ENCODE measurements around the gene ZBTB22.

Gene ZBTB22

DNA sequence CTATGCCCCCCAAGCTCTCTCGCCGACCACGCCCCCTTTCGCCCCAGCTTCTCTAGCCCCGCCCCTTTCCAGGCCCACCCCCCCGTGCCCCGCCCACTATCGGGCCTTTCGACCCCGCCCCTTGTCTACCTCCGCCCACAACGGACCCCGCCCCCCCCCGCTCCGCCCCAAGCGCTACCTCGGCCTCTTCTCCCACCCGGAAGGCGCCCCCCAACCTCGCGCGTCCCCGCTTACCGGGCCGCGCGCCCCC, 200 bp downstream of the ZBTB22 start:
- POLR2A ChIA-PET, result interaction anchor here (0.7 to 1.6 kb wide), 9 partner anchors 16 to 517 kb away, joined by 3 to 17 read pairs (median 4); partner anchors contain the start of genes B3GALT4, HLA-DPB1, RGL2 and RPS18
- no peak for TF ChIP-seq CTCF (IDR thresholded peaks at IDR 0.05; ENCODE audit: control extremely low read depth, extremely low read depth, low read depth, missing control alignments)
- no peak for DNase-seq (ENCODE audit: extremely low spot score)
- CTCF ChIA-PET, result interaction anchor here (0.8 to 3.3 kb wide), 4 partner anchors 12 to 383 kb away, joined by 3 to 13 read pairs (median 10); partner anchors contain the start of gene RGL2

DNA sequence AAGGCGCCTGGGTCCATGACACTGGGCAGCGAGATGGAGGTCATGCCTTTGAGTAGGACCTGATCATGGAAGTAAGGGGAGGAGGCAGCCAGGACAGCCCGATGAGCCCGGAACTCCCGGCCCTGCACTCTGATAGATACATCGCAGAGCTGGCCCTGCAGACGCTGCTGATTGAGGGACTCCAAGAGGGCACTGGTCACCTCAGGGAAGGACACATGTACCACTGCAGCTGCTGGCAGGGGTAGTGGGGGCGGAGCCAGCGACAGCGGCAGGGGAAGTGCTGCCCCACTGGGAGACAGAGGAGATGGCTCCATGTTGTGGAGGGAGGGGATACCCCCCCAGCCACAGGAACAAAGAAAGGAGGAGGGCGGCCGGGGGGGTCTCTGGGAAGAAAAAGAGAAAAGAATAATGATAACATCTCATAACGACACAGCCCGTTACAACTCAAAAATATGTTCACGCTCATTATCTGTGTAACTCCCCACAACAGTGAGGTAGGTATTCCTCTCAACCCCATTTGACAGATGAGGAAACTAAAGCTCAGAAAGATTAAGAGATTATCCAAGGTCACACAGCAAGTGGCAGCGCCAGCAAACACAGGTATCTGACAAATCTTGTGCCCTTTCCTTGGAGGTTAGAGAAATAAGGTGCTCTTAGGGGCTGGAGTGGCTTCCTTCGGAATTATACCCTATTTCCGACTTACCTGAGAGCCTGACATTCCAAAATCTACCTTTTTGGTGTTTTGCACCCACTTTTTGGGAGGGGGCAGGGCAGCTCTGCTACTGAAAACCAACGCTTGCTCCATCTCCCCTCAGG, 733 bp downstream of the ZBTB22 start:
- DNase-seq (ENCODE audit: extremely low spot score), result no peak
- CTCF ChIA-PET, result interaction anchor here (1.5 to 3.3 kb wide), 3 partner anchors 12 to 28 kb away, joined by 6 to 13 read pairs (median 13); partner anchors contain the start of gene RGL2

GRCh38 chr6:33315793-33316602, 1.5 kb downstream of the ZBTB22 start:
- no peak for DNase-seq (ENCODE audit: extremely low spot score)
- CTCF ChIA-PET, result interaction anchor here (1.0 to 3.3 kb wide), 3 partner anchors 16 to 68 kb away, joined by 3 to 13 read pairs (median 3); partner anchors contain the start of gene RGL2
- POLR2A ChIA-PET, result no interaction called here
- TF ChIP-seq CTCF (IDR thresholded peaks at IDR 0.05; ENCODE audit: control extremely low read depth, extremely low read depth, low read depth, missing control alignments), result no peak

More for the DNA sequence above, 733 bp downstream of the ZBTB22 start:
- no peak for TF ChIP-seq CTCF (IDR thresholded peaks at IDR 0.05; ENCODE audit: control extremely low read depth, extremely low read depth, low read depth, missing control alignments)
- POLR2A ChIA-PET, result interaction anchor here (0.7 to 1.6 kb wide), 5 partner anchors 16 to 345 kb away, joined by 3 to 17 read pairs (median 9); partner anchors contain the start of genes HLA-DPB1 and RGL2

- ChIA-PET POLR2A (no interaction called here), CTCF (interaction anchor here (1.0 to 1.2 kb wide), 2 partner anchors 29 to 67 kb away, joined by 3 read pairs; no protein-coding TSS in a partner anchor)
- no peak for DNase-seq (ENCODE audit: extremely low spot score)
- no peak for TF ChIP-seq CTCF (IDR thresholded peaks at IDR 0.05; ENCODE audit: control extremely low read depth, extremely low read depth, low read depth, missing control alignments)
Measured at GRCh38 chr6:33314943-33315792, 2.4 kb downstream of the ZBTB22 start.

GRCh38 chr6:33314515-33314942, 3.0 kb downstream of the ZBTB22 start:
- peak; percentile 71 for DNase-seq (ENCODE audit: extremely low spot score)
- no peak for TF ChIP-seq CTCF (IDR thresholded peaks at IDR 0.05; ENCODE audit: control extremely low read depth, extremely low read depth, low read depth, missing control alignments)
- ChIA-PET CTCF (no interaction called here), POLR2A (no interaction called here)

Data from GM10248 (cell line).